Measurements from ENCODE around the gene FOXQ1.

Gene FOXQ1

DNA sequence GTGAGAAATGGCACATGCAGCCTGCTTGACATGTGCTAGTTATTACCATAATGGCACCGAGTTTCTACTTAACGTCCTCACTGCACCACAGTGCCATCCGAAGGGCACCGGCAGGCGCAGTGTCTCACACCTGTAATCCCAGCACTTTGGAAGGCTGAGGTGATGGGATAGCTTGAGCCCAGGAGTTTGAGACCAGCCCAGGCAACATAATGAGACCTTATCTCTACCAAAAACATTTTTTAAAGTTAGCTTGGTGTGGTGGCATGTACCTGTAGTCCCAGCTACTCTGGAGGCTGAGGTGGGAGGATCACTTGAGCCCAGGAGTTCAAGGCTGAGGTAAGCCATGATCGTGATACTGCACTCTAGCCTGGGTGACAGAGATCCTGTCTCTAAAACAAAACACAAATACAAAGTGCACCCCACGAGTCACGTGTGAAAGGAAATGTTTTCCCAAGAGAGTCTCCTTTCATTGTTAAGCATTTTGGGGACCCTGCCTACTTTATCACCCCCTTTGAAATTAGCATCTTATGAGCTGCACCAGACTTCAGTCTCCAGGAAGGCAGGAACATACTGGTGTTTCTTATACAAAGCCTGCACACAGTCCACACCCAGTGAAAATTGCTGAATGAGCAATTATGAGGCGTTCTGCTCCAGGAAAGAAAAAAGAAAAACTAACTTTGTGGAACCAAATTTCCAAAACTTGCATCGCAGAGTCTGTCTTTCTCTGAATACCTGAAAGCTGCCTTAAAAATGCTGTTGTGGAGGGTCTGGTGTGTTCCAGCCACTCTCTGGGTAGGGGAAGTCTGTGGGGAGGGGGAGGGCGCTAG lies 47.1 kb upstream of the FOXQ1 start:
- peaks cover 36% of the 10 kb centered on the region for H3K27me3 ChIP-seq
- no peak overlapping the region for H3K27ac ChIP-seq
- H3K4me3 ChIP-seq (ENCODE audit: low read depth in 1 of 2, low read length in 1 of 2), result no peak overlapping the region
- no peaks in the 10 kb centered on the region for H3K9me3 ChIP-seq
- H3K36me3 ChIP-seq, result no peaks in the 10 kb centered on the region
- H3K4me1 ChIP-seq (ENCODE audit: control insufficient read depth in 1 of 2, insufficient read depth in 1 of 2, low read depth in 1 of 2, low read length in 1 of 2), result no peaks in the 10 kb centered on the region
- TF ChIP-seq CTCF (IDR thresholded peaks at IDR 0.05), result no peak

GRCh38 chr6:1266686-1267056 lies 45.2 kb upstream of the FOXQ1 start:
- Histone ChIP-seq H3K36me3 (no peaks in the 10 kb centered on the region), H3K27ac (no peak overlapping the region), H3K4me1 (ENCODE audit: control insufficient read depth in 1 of 2, insufficient read depth in 1 of 2, low read depth in 1 of 2, low read length in 1 of 2) (no peaks in the 10 kb centered on the region), H3K27me3 (peaks cover 24% of the 10 kb centered on the region), H3K4me3 (ENCODE audit: low read depth in 1 of 2, low read length in 1 of 2) (no peak overlapping the region), H3K9me3 (no peaks in the 10 kb centered on the region)
- no peak for TF ChIP-seq CTCF (IDR thresholded peaks at IDR 0.05)

DNA sequence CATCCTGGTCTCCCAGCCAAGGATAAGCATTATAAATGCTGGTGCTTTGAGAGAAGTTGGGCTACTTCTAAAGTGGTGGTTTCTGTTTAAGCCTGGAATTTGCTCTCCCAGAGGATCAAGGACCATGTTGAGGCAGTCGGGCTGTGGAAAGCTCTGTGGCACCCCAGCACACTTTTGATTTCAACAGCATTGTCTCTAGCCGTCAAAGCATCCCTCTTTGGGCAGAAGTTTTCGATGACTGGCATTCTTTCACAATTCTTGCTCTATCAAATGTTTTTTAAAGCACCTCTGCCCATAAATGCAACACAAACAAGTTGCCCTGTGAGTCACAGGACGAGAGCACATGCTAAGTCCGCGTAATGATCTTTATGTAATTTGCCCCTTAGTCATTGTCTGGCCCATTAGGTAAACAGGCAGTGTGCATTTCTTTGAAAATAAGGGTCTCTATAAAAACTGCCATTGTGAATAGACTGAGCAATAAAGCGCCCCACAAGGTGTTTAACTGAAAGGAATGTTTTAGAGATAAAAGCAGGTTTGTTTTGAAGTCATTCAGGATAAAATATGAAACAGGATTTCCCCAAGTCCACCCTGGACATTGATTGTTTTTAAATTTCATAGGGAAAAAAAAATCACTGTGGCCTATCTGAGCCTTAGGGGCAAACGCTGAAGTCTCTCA lies 44.7 kb upstream of the FOXQ1 start:
- TF ChIP-seq CTCF (IDR thresholded peaks at IDR 0.05), result no peak
- Histone ChIP-seq H3K27ac (no peak overlapping the region), H3K36me3 (no peaks in the 10 kb centered on the region), H3K27me3 (peaks cover 20% of the 10 kb centered on the region), H3K9me3 (no peaks in the 10 kb centered on the region), H3K4me1 (ENCODE audit: control insufficient read depth in 1 of 2, insufficient read depth in 1 of 2, low read depth in 1 of 2, low read length in 1 of 2) (no peaks in the 10 kb centered on the region), H3K4me3 (ENCODE audit: low read depth in 1 of 2, low read length in 1 of 2) (no peak overlapping the region)

GRCh38 chr6:1267790-1268762 lies 43.8 kb upstream of the FOXQ1 start:
- H3K9me3 ChIP-seq, result no peaks in the 10 kb centered on the region
- H3K36me3 ChIP-seq, result no peaks in the 10 kb centered on the region
- peaks cover 20% of the 10 kb centered on the region for H3K27me3 ChIP-seq
- no peak overlapping the region for H3K4me3 ChIP-seq (ENCODE audit: low read depth in 1 of 2, low read length in 1 of 2)
- no peaks in the 10 kb centered on the region for H3K4me1 ChIP-seq (ENCODE audit: control insufficient read depth in 1 of 2, insufficient read depth in 1 of 2, low read depth in 1 of 2, low read length in 1 of 2)
- no peak for TF ChIP-seq CTCF (IDR thresholded peaks at IDR 0.05)
- H3K27ac ChIP-seq, result no peak overlapping the region

- Histone ChIP-seq H3K4me3 (ENCODE audit: low read depth in 1 of 2, low read length in 1 of 2) (no peak overlapping the region), H3K27ac (no peak overlapping the region), H3K36me3 (no peaks in the 10 kb centered on the region), H3K27me3 (peaks cover 25% of the 10 kb centered on the region), H3K9me3 (no peaks in the 10 kb centered on the region), H3K4me1 (ENCODE audit: control insufficient read depth in 1 of 2, insufficient read depth in 1 of 2, low read depth in 1 of 2, low read length in 1 of 2) (no peaks in the 10 kb centered on the region)
- no peak for TF ChIP-seq CTCF (IDR thresholded peaks at IDR 0.05)
These were observed 40.7 kb upstream of the FOXQ1 start for GRCh38 chr6:1271071-1271763.
